Panc1 (cell line): Measurements from ENCODE around the gene MAP3K4. TPM values are rescaled to one million over a fixed set of nuclear protein-coding genes. Genes with fewer than 3 reads are reported as not detected.

ENCODE experiments used
- ATAC-seq: fragments of 200-7000 bp; cut with Tn5 transposase; 2 replicates; pipeline ENCODE4 v1.9.1; 2020; ENCODE audit warnings: mild to moderate bottlenecking, moderate library complexity
- Bru-seq: library from RNA; stranded (reverse); fragments of 400-500 nt; gene quantifications from one replicate; lab custom pipeline; 2021; lab: Mats Ljungman, UMichigan
- BruChase-seq, 2 experiments: library from RNA; stranded (reverse); fragments of 400-500 nt; gene quantifications; one replicate each; lab custom pipeline; 2021; lab: Mats Ljungman, UMichigan
- BruUV-seq: library from RNA; stranded (reverse); fragments of 400-500 nt; replicated peaks from 2 replicates; lab custom pipeline; 2021; lab: Mats Ljungman, UMichigan
- CTCF ChIA-PET: fragments of 300-600 bp; sonication (Branson Sonifier 250); formaldehyde crosslinking; loops from one replicate; lab custom pipeline; 2022; ENCODE audit warnings: antibody characterized with exemption; lab: Charles Lee
- POLR2A ChIA-PET: fragments of 300-600 bp; sonication (Branson Sonifier 250); formaldehyde crosslinking; loops from one replicate; lab custom pipeline; 2022; ENCODE audit warnings: antibody characterized with exemption; lab: Charles Lee
- DNase-seq: peaks from one replicate; pipeline ENCODE4 v3.0.0-alpha.2; 2010; ENCODE audit warnings: low read depth, low spot score
- H3K27ac ChIP-seq: 2 replicates; pipeline ENCODE4 v1.5.1; 2011; ENCODE audit warnings: mild to moderate bottlenecking, low read length, inconsistent platforms
- H3K27me3 ChIP-seq: fragments of 200-500 bp; sonication (Bioruptor generic); 2 replicates; pipeline ENCODE4 v1.6.0; 2014; ENCODE audit warnings: low read length, inconsistent platforms; ENCODE audit not compliant: control insufficient read depth, insufficient read depth
- H3K36me3 ChIP-seq: fragments of 200-500 bp; sonication (Bioruptor generic); 2 replicates; pipeline ENCODE4 v1.5.1; 2014; ENCODE audit warnings: inconsistent platforms, mild to moderate bottlenecking, low read length, moderate library complexity; ENCODE audit not compliant: control insufficient read depth, insufficient read depth
- H3K4me1 ChIP-seq: 2 replicates; pipeline ENCODE4 v1.5.1; 2011; ENCODE audit warnings: inconsistent platforms, mild to moderate bottlenecking, low read length, moderate library complexity; ENCODE audit not compliant: control insufficient read depth, insufficient read depth
- H3K4me3 ChIP-seq, 2 experiments: 2 replicates each; pipeline ENCODE4 v1.5.1; 2011 to 2012; ENCODE audit warnings: low read depth in 2 of 2, low read length in 2 of 2, mild to moderate bottlenecking in 2 of 2, inconsistent platforms in 1 of 2, moderate library complexity in 1 of 2
- H3K9me3 ChIP-seq: fragments of 200-500 bp; sonication (Bioruptor generic); 2 replicates; pipeline ENCODE4 v1.5.1; 2014; ENCODE audit warnings: low read depth, mild to moderate bottlenecking, inconsistent platforms, low read length, moderate library complexity; ENCODE audit not compliant: control insufficient read depth, insufficient read depth
- CTCF ChIP-seq: fragments of 450-650 bp; IDR thresholded peaks from 2 replicates; pipeline ENCODE4 v1.5.1; 2017; ENCODE audit warnings: mild to moderate bottlenecking
- POLR2AphosphoS5 ChIP-seq: IDR thresholded peaks from 2 replicates; pipeline ENCODE4 v1.6.1; 2012; ENCODE audit warnings: mild to moderate bottlenecking, low read depth, low read length, moderate library complexity
- SIN3A ChIP-seq: IDR thresholded peaks from 2 replicates; pipeline ENCODE4 v1.6.1; 2012; ENCODE audit warnings: low read depth, mild to moderate bottlenecking, low read length, moderate library complexity, borderline replicate concordance; ENCODE audit not compliant: insufficient read depth
- TCF7L2 ChIP-seq: IDR thresholded peaks from 2 replicates; pipeline ENCODE4 v1.6.1; 2011; ENCODE audit warnings: mild to moderate bottlenecking, low read depth, low read length, inconsistent platforms
- in situ Hi-C: cut with HindIII; loops from 2 replicates; pipeline ENCODE4 v1.10.0; 2016; ENCODE audit warnings: low sequenced_read_pairs, low pct_unique_long_range_greater_than_20kb
- intact Hi-C: fragments of 100-400 bp; cut with micrococcal nuclease; formaldehyde crosslinking; loops from one replicate; pipeline ENCODE4 v1.10.0; 2022; ENCODE audit not compliant: unreplicated experiment
- long read RNA-seq: library from polyadenylated mRNA; unstranded; transcript quantifications from one replicate; pipeline ENCODE4 v2.0.0, GENCODE V29; 2021; ENCODE audit not compliant: unreplicated experiment
- polyA plus RNA-seq: library from polyadenylated mRNA; unstranded; fragments of >200 nt; gene quantifications from one replicate; pipeline ENCODE4 v1.2.1, GENCODE V29; 2012; ENCODE audit warnings: missing spikeins; ENCODE audit not compliant: insufficient read length
- total RNA-seq: library from RNA; stranded (reverse); gene quantifications from one replicate; pipeline ENCODE4 v1.2.1, GENCODE V29; 2021; ENCODE audit not compliant: unreplicated experiment
- TF ChIP-seq, protein P1 (sequence below), 2 experiments: IDR thresholded peaks; 2 replicates each; pipeline ENCODE4 v1.6.1; 2011 to 2012; ENCODE audit warnings: low read depth in 2 of 2, control low read depth in 1 of 2, low read length in 1 of 2, mild to moderate bottlenecking in 1 of 2, moderate library complexity in 1 of 2; ENCODE audit not compliant: insufficient read depth in 1 of 2

MAP3K4 gene, protein sequence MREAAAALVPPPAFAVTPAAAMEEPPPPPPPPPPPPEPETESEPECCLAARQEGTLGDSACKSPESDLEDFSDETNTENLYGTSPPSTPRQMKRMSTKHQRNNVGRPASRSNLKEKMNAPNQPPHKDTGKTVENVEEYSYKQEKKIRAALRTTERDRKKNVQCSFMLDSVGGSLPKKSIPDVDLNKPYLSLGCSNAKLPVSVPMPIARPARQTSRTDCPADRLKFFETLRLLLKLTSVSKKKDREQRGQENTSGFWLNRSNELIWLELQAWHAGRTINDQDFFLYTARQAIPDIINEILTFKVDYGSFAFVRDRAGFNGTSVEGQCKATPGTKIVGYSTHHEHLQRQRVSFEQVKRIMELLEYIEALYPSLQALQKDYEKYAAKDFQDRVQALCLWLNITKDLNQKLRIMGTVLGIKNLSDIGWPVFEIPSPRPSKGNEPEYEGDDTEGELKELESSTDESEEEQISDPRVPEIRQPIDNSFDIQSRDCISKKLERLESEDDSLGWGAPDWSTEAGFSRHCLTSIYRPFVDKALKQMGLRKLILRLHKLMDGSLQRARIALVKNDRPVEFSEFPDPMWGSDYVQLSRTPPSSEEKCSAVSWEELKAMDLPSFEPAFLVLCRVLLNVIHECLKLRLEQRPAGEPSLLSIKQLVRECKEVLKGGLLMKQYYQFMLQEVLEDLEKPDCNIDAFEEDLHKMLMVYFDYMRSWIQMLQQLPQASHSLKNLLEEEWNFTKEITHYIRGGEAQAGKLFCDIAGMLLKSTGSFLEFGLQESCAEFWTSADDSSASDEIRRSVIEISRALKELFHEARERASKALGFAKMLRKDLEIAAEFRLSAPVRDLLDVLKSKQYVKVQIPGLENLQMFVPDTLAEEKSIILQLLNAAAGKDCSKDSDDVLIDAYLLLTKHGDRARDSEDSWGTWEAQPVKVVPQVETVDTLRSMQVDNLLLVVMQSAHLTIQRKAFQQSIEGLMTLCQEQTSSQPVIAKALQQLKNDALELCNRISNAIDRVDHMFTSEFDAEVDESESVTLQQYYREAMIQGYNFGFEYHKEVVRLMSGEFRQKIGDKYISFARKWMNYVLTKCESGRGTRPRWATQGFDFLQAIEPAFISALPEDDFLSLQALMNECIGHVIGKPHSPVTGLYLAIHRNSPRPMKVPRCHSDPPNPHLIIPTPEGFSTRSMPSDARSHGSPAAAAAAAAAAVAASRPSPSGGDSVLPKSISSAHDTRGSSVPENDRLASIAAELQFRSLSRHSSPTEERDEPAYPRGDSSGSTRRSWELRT (N-terminal part only)
- total RNA-seq (49.3 TPM), Bru-seq, nascent RNA (percentile 87 among the genes with signal in this experiment), BruChase-seq, experiment 1, labeled RNA remaining after a 2-hour chase (percentile 86 among the genes with signal in this experiment), BruChase-seq, experiment 2, labeled RNA remaining after a 6-hour chase (percentile 78 among the genes with signal in this experiment)
- polyA plus RNA-seq = 19.3 TPM
- long read RNA-seq, full-length matches to known transcripts = 5 of 39 reads
- long read RNA-seq, partial matches to known transcripts = 30 of 39 reads
- long read RNA-seq, other reads (novel, unspliced or antisense) = 4 of 39 reads

GRCh38 chr6:160991406-160992060 lies at the start of gene MAP3K4:
TSS of gene MAP3K4 (plus strand) at chr6:160991769. CDS start at chr6:160991932, 163 bp downstream.
- H3K9me3 ChIP-seq = no peaks in the 10 kb centered on the region
- H3K36me3 ChIP-seq = no peaks in the 10 kb centered on the region; the same call in 1 of the 2 replicates
- peak within 1 kb of the TSS; percentile 67 to 94 for H3K4me3 ChIP-seq
- intact Hi-C loops (loop anchor here (2.0 to 5.0 kb wide), 2 partner anchors 61 to 381 kb away; no protein-coding TSS in a partner anchor), in situ Hi-C loops (no loop called here)
- ATAC-seq (peak; percentile 95), DNase-seq (no peak)
- H3K27ac ChIP-seq = peak within 1 kb of the TSS; percentile 82
- H3K4me1 ChIP-seq = peaks cover 15% of the 10 kb centered on the region
- no peaks in the 10 kb centered on the region for H3K27me3 ChIP-seq
- POLR2A ChIA-PET = no interaction called here
- CTCF ChIA-PET = interaction anchor here (0.9 kb wide), 1 partner anchor 60 kb away, joined by 3 read pairs; no protein-coding TSS in a partner anchor
- BruUV-seq = no TSS peak
- TF ChIP-seq SIN3A (peak; percentile 15; the same call in 1 of the 2 replicates), CTCF (no peak), POLR2AphosphoS5 (peak; percentile 56), TCF7L2 (no peak)
- TF ChIP-seq, protein P1, sequence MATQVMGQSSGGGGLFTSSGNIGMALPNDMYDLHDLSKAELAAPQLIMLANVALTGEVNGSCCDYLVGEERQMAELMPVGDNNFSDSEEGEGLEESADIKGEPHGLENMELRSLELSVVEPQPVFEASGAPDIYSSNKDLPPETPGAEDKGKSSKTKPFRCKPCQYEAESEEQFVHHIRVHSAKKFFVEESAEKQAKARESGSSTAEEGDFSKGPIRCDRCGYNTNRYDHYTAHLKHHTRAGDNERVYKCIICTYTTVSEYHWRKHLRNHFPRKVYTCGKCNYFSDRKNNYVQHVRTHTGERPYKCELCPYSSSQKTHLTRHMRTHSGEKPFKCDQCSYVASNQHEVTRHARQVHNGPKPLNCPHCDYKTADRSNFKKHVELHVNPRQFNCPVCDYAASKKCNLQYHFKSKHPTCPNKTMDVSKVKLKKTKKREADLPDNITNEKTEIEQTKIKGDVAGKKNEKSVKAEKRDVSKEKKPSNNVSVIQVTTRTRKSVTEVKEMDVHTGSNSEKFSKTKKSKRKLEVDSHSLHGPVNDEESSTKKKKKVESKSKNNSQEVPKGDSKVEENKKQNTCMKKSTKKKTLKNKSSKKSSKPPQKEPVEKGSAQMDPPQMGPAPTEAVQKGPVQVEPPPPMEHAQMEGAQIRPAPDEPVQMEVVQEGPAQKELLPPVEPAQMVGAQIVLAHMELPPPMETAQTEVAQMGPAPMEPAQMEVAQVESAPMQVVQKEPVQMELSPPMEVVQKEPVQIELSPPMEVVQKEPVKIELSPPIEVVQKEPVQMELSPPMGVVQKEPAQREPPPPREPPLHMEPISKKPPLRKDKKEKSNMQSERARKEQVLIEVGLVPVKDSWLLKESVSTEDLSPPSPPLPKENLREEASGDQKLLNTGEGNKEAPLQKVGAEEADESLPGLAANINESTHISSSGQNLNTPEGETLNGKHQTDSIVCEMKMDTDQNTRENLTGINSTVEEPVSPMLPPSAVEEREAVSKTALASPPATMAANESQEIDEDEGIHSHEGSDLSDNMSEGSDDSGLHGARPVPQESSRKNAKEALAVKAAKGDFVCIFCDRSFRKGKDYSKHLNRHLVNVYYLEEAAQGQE (IDR thresholded peaks at IDR 0.05; ENCODE audit: insufficient read depth in 1 of 2, low read depth in 2 of 2, low read length in 1 of 2) = no peak
